IMR-90 (cell line): ENCODE measurements around the gene NTRK2. TPM values are rescaled to one million over a fixed set of nuclear protein-coding genes. Genes with fewer than 3 reads are reported as not detected.

ENCODE experiments used
- ATAC-seq: fragments of 200-7000 bp; cut with Tn5 transposase; 2 replicates; pipeline ENCODE4 v1.9.1; 2020; ENCODE audit warnings: low read depth, mild to moderate bottlenecking, moderate library complexity
- BruUV-seq: library from RNA; stranded (reverse); fragments of 400-500 nt; replicated peaks from 2 replicates; lab custom pipeline; 2021; lab: Mats Ljungman, UMichigan
- CTCF ChIA-PET: fragments of 300-600 bp; formaldehyde crosslinking; extraction: SDS; loops from one replicate; lab custom pipeline; 2021; ENCODE audit warnings: antibody characterized with exemption; lab: Yijun Ruan, JAX
- POLR2A ChIA-PET: fragments of 300-600 bp; sonication (Branson Sonifier 250); formaldehyde crosslinking; loops from one replicate; lab custom pipeline; 2022; ENCODE audit warnings: antibody characterized with exemption; ENCODE audit not compliant: unreplicated experiment; lab: Charles Lee
- DNase-seq: peaks from one replicate; pipeline ENCODE4 v3.0.0; 2013
- H2AFZ ChIP-seq: replicated peaks from 2 replicates; pipeline ENCODE3; 2013; ENCODE audit warnings: low read length, mild to moderate bottlenecking; ENCODE audit not compliant: poor library complexity
- H2AK5ac ChIP-seq: 2 replicates; pipeline ENCODE4 v1.6.1; 2013; ENCODE audit warnings: low read depth, low read length, inconsistent platforms
- H2AK9ac ChIP-seq: replicated peaks from 2 replicates; pipeline ENCODE3; 2013; ENCODE audit warnings: mild to moderate bottlenecking, low read depth, low read length, moderate library complexity; ENCODE audit not compliant: poor library complexity
- H2BK120ac ChIP-seq: 2 replicates; pipeline ENCODE4 v1.6.1; 2013; ENCODE audit warnings: low read depth, low read length, inconsistent platforms
- H2BK15ac ChIP-seq: 3 replicates; pipeline ENCODE4 v1.6.1; 2013; ENCODE audit warnings: low read depth, low read length, inconsistent platforms
- H2BK20ac ChIP-seq: 2 replicates; pipeline ENCODE4 v1.6.1; 2013; ENCODE audit warnings: low read depth, mild to moderate bottlenecking, inconsistent platforms, low read length, moderate library complexity
- H2BK5ac ChIP-seq: 2 replicates; pipeline ENCODE4 v1.6.1; 2013; ENCODE audit warnings: mild to moderate bottlenecking, low read depth, low read length, inconsistent platforms; ENCODE audit not compliant: poor library complexity, severe bottlenecking
- H3K14ac ChIP-seq: replicated peaks from 2 replicates; pipeline ENCODE4 v1.6.1; 2013; ENCODE audit warnings: low read depth, low read length, inconsistent platforms
- H3K18ac ChIP-seq: 2 replicates; pipeline ENCODE4 v1.6.1; 2013; ENCODE audit warnings: low read depth, low read length, control low read depth
- H3K23ac ChIP-seq: 2 replicates; pipeline ENCODE4 v1.6.1; 2013; ENCODE audit warnings: low read depth, low read length, inconsistent platforms
- H3K27ac ChIP-seq: 2 replicates; pipeline ENCODE4 v1.5.1; 2013; ENCODE audit warnings: mild to moderate bottlenecking, control low read depth, low read length; ENCODE audit not compliant: insufficient read depth
- H3K27me3 ChIP-seq: 2 replicates; pipeline ENCODE4 v1.6.1; 2013; ENCODE audit warnings: low read length; ENCODE audit not compliant: control insufficient read depth, insufficient read depth
- H3K36me3 ChIP-seq: 2 replicates; pipeline ENCODE4 v1.6.1; 2013; ENCODE audit warnings: low read length, mixed read lengths; ENCODE audit not compliant: control insufficient read depth, insufficient read depth
- H3K4ac ChIP-seq: 2 replicates; pipeline ENCODE4 v1.6.1; 2013; ENCODE audit warnings: low read depth, low read length, inconsistent platforms
- H3K4me1 ChIP-seq: 2 replicates; pipeline ENCODE4 v1.6.1; 2013; ENCODE audit warnings: low read length, mixed read lengths; ENCODE audit not compliant: control insufficient read depth, insufficient read depth
- H3K4me2 ChIP-seq: 2 replicates; pipeline ENCODE4 v1.6.1; 2013; ENCODE audit warnings: low read depth, mild to moderate bottlenecking, control low read depth, low read length, moderate library complexity
- H3K4me3 ChIP-seq: 2 replicates; pipeline ENCODE4 v1.5.1; 2013; ENCODE audit warnings: low read depth, mild to moderate bottlenecking, control low read depth, low read length, moderate library complexity; ENCODE audit not compliant: insufficient read depth
- H3K56ac ChIP-seq: 2 replicates; pipeline ENCODE4 v1.6.1; 2013; ENCODE audit warnings: low read length, inconsistent platforms; ENCODE audit not compliant: insufficient read depth; ENCODE audit errors: extremely low read depth
- H3K79me1 ChIP-seq, 2 experiments: 2 replicates each; pipeline ENCODE4 v1.6.1; 2013; ENCODE audit warnings: low read length in 2 of 2, inconsistent platforms in 1 of 2, low read depth in 1 of 2
- H3K9ac ChIP-seq: 2 replicates; pipeline ENCODE4 v1.6.1; 2013; ENCODE audit warnings: low read depth, low read length, control low read depth
- H3K9me1 ChIP-seq: 2 replicates; pipeline ENCODE4 v1.6.1; 2013; ENCODE audit warnings: low read length, inconsistent platforms; ENCODE audit not compliant: insufficient read depth
- H3K9me3 ChIP-seq: 2 replicates; pipeline ENCODE4 v1.6.1; 2013; ENCODE audit warnings: low read length; ENCODE audit not compliant: control insufficient read depth, insufficient read depth
- H4K20me1 ChIP-seq: 2 replicates; pipeline ENCODE4 v1.6.1; 2013; ENCODE audit warnings: low read length, inconsistent platforms; ENCODE audit not compliant: insufficient read depth
- H4K5ac ChIP-seq: 2 replicates; pipeline ENCODE4 v1.6.1; 2013; ENCODE audit warnings: mild to moderate bottlenecking, low read depth, low read length, control low read depth
- H4K8ac ChIP-seq, 2 experiments: 2 replicates each; pipeline ENCODE4 v1.6.1; 2013; ENCODE audit warnings: low read depth in 2 of 2, low read length in 2 of 2, control low read depth in 1 of 2, inconsistent platforms in 1 of 2
- H4K91ac ChIP-seq: 2 replicates; pipeline ENCODE4 v1.6.1; 2013; ENCODE audit warnings: low read depth, low read length, inconsistent platforms; ENCODE audit not compliant: insufficient read depth
- BHLHE40 ChIP-seq: fragments of 150-350 bp; IDR thresholded peaks from 2 replicates; pipeline ENCODE4 v1.6.1; 2016; ENCODE audit warnings: mild to moderate bottlenecking, low read depth, low read length
- CHD1 ChIP-seq: IDR thresholded peaks from 2 replicates; pipeline ENCODE4 v1.6.1; 2012; ENCODE audit warnings: low read depth, low read length, improper control_type of control experiment
- FOS ChIP-seq: fragments of 150-350 bp; IDR thresholded peaks from 2 replicates; pipeline ENCODE4 v1.6.1; 2016; ENCODE audit warnings: low read depth, low read length
- MAFK ChIP-seq: IDR thresholded peaks from 2 replicates; pipeline ENCODE4 v1.6.1; 2012; ENCODE audit warnings: low read depth, low read length, improper control_type of control experiment
- MAZ ChIP-seq: IDR thresholded peaks from 2 replicates; pipeline ENCODE4 v1.6.1; 2012; ENCODE audit warnings: low read depth, mild to moderate bottlenecking, low read length, improper control_type of control experiment, moderate library complexity, borderline replicate concordance
- MXI1 ChIP-seq: IDR thresholded peaks from 2 replicates; pipeline ENCODE4 v1.6.1; 2012; ENCODE audit warnings: low read depth, mild to moderate bottlenecking, low read length, moderate library complexity, borderline replicate concordance
- NFE2L2 ChIP-seq: fragments of 150-350 bp; IDR thresholded peaks from 2 replicates; pipeline ENCODE4 v1.6.1; 2016; ENCODE audit warnings: low read depth, mild to moderate bottlenecking, low read length
- POLR2A ChIP-seq: IDR thresholded peaks from 2 replicates; pipeline ENCODE4 v1.6.1; 2012; ENCODE audit warnings: mild to moderate bottlenecking, low read depth, low read length
- RAD21 ChIP-seq: IDR thresholded peaks from 2 replicates; pipeline ENCODE4 v1.6.1; 2012; ENCODE audit warnings: low read length, improper control_type of control experiment
- SMC3 ChIP-seq: fragments of 150-350 bp; IDR thresholded peaks from 2 replicates; pipeline ENCODE4 v1.6.1; 2016; ENCODE audit warnings: low read depth, mild to moderate bottlenecking, antibody characterized with exemption, low read length, moderate library complexity
- USF2 ChIP-seq: fragments of 150-350 bp; IDR thresholded peaks from 2 replicates; pipeline ENCODE4 v1.6.1; 2017; ENCODE audit warnings: mild to moderate bottlenecking, antibody characterized with exemption, low read length, low read depth
- WGBS, 2 experiments: methylation state at CpG; one replicate each; pipeline versions ENCODE4 v1.1.5 to v1.1.7; 2013; ENCODE audit warnings: missing lambda C conversion rate in 2 of 2; ENCODE audit not compliant: insufficient read length in 1 of 2; ENCODE audit errors: extremely low coverage in 2 of 2; 5-methylcytosine and 5-hydroxymethylcytosine counted together
- dilution Hi-C: fragments of 300-500 bp; cut with HindIII; formaldehyde crosslinking; loops from one replicate; pipeline ENCODE4 v1.14.3; 2018; ENCODE audit warnings: low sequenced_read_pairs; ENCODE audit not compliant: unreplicated experiment
- in situ Hi-C: fragments of 300-500 bp; cut with MboI; formaldehyde crosslinking; loops from 3 replicates; pipeline ENCODE4 v1.14.3; 2019; ENCODE audit warnings: low sequenced_read_pairs, inconsistent platforms, mixed read lengths
- intact Hi-C: fragments of 100-400 bp; cut with micrococcal nuclease; formaldehyde crosslinking; loops from 2 replicates; pipeline ENCODE4 v1.10.0; 2022
- polyA plus RNA-seq, 3 experiments: library from polyadenylated mRNA; depleted of rRNA; stranded (reverse); fragments of >200 nt; gene quantifications; 2 replicates each; pipeline ENCODE4 v1.2.3, GENCODE V29; 2012; ENCODE audit warnings: low replicate concordance in 1 of 3
- total RNA-seq: library from RNA; depleted of rRNA; stranded (reverse); fragments of >200 nt; gene quantifications from 2 replicates; pipeline ENCODE4 v1.2.3, GENCODE V29; 2012

The NTRK2 gene
- total and polyA plus RNA-seq, 2 of the 4 experiments (the other 2 are of a cell fraction), result under 0.01 to 0.02 TPM

GRCh38 chr9:84642553-84643141 lies 26.9 kb upstream of the NTRK2 start:
- DNase-seq (no peak), ATAC-seq (no peak)
- Histone ChIP-seq H3K14ac (no peak overlapping the region), H4K5ac (no peak overlapping the region), H2BK20ac (no peak overlapping the region), H3K4ac (no peak overlapping the region), H3K27me3 (no peaks in the 10 kb centered on the region), H3K9me1 (no peaks in the 10 kb centered on the region), H4K91ac (no peak overlapping the region), H3K4me3 (no peak overlapping the region), H3K4me1 (no peaks in the 10 kb centered on the region), H4K8ac (no peak overlapping the region), H2BK5ac (no peak overlapping the region), H3K56ac (no peak overlapping the region), H3K4me2 (no peak overlapping the region), H3K9me3 (peaks cover 5% of the 10 kb centered on the region), H4K20me1 (no peaks in the 10 kb centered on the region), H2AK9ac (no peak overlapping the region), H2AFZ (no peak overlapping the region), H3K9ac (no peak overlapping the region), H2BK120ac (no peak overlapping the region), H3K79me1 (no peaks in the 10 kb centered on the region), H2AK5ac (no peak overlapping the region), H3K36me3 (no peaks in the 10 kb centered on the region), H2BK15ac (no peak overlapping the region), H3K23ac (no peak overlapping the region), H3K18ac (no peak overlapping the region), H3K27ac (no peak overlapping the region)
- dilution Hi-C loops (no loop called here), intact Hi-C loops (no loop called here), in situ Hi-C loops (no loop called here)
- CTCF ChIA-PET, result no interaction called here
- 100% methylated on average over 1 of the region's 4 CpGs; no CpG with 5 or more reads in 1 of the 2 experiments for WGBS, 2 experiments
- TF ChIP-seq FOS (no peak), SMC3 (no peak), USF2 (no peak), BHLHE40 (no peak), RAD21 (no peak), NFE2L2 (no peak), MXI1 (no peak), MAZ (no peak), CHD1 (no peak), MAFK (no peak), POLR2A (no peak)
- POLR2A ChIA-PET, result no interaction called here
- no TSS peak for BruUV-seq
